GM20000 (cell line): ENCODE measurements around the gene FOXS1.

Experiments
- DNase-seq: peaks from one replicate; pipeline ENCODE4 v3.0.0; 2012; ENCODE audit warnings: low spot score
- CTCF ChIP-seq: IDR thresholded peaks from 2 replicates; pipeline ENCODE4 v1.5.1; 2012; ENCODE audit warnings: mild to moderate bottlenecking, control low read depth; ENCODE audit errors: extremely low read depth, missing control alignments

The FOXS1 gene

GRCh38 chr20:31864521-31865400, 19.4 kb upstream of the FOXS1 start:
- TF ChIP-seq CTCF, result no peak

GRCh38 chr20:31863296-31864085, 18.1 kb upstream of the FOXS1 start:
- TF ChIP-seq CTCF, result no peak
- DNase-seq, result no peak

More at GRCh38 chr20:31864521-31865400, 19.4 kb upstream of the FOXS1 start:
- DNase-seq, result no peak

GRCh38 chr20:31862506-31862905, 17.1 kb upstream of the FOXS1 start:
- no peak for TF ChIP-seq CTCF
- no peak for DNase-seq

- no peak for TF ChIP-seq CTCF
- no peak for DNase-seq
Observed at GRCh38 chr20:31862157-31862470, 16.7 kb upstream of the FOXS1 start.

- TF ChIP-seq CTCF, result no peak
- peak; percentile 95 for DNase-seq
Observed at GRCh38 chr20:31861385-31862156, 16.2 kb upstream of the FOXS1 start.

- DNase-seq, result no peak
- TF ChIP-seq CTCF, result no peak
Observed at GRCh38 chr20:31861135-31861384, 15.7 kb upstream of the FOXS1 start.

GRCh38 chr20:31860390-31861134, 15.2 kb upstream of the FOXS1 start:
- TF ChIP-seq CTCF, result no peak
- DNase-seq, result no peak
